ENCODE measurements around the gene RBM11.

DNA sequence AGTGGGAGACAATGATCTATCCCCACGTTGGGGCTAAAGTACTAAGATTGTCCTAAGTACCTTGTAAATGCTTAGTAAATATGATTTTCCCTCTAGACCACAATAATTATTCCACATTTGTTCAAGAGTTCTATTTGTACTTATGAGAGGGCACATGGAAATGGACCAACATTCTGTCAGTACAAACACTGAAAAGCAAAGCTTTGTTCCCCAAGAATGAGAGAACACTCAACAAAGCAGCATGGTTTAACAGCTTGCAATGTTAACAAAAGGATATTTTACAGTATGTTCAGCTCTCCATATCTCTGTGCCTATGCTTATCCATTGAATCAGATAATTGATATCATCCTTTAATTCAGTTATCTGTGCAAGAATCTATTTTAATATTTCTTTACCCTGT lies 35.4 kb downstream of the RBM11 start:
- TF ChIP-seq, protein P1, sequence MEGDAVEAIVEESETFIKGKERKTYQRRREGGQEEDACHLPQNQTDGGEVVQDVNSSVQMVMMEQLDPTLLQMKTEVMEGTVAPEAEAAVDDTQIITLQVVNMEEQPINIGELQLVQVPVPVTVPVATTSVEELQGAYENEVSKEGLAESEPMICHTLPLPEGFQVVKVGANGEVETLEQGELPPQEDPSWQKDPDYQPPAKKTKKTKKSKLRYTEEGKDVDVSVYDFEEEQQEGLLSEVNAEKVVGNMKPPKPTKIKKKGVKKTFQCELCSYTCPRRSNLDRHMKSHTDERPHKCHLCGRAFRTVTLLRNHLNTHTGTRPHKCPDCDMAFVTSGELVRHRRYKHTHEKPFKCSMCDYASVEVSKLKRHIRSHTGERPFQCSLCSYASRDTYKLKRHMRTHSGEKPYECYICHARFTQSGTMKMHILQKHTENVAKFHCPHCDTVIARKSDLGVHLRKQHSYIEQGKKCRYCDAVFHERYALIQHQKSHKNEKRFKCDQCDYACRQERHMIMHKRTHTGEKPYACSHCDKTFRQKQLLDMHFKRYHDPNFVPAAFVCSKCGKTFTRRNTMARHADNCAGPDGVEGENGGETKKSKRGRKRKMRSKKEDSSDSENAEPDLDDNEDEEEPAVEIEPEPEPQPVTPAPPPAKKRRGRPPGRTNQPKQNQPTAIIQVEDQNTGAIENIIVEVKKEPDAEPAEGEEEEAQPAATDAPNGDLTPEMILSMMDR (IDR thresholded peaks at IDR 0.05) = no peak
- no peak for TF ChIP-seq POLR2A (IDR thresholded peaks at IDR 0.05)

Data from tibial nerve (tissue), 3 donors.